HK-2 (cell line): ENCODE results near the gene DPH1.
"Not testable (repeated sequence)": the region's sequence is repeated elsewhere in the genome, so short reads cannot be mapped to it uniquely, and the experiment has no call there.

ENCODE experiments used
- DNase-seq: peaks from one replicate; pipeline ENCODE4 v3.0.0-alpha.2; 2018; ENCODE audit not compliant: unreplicated experiment

The DPH1 gene

DNA sequence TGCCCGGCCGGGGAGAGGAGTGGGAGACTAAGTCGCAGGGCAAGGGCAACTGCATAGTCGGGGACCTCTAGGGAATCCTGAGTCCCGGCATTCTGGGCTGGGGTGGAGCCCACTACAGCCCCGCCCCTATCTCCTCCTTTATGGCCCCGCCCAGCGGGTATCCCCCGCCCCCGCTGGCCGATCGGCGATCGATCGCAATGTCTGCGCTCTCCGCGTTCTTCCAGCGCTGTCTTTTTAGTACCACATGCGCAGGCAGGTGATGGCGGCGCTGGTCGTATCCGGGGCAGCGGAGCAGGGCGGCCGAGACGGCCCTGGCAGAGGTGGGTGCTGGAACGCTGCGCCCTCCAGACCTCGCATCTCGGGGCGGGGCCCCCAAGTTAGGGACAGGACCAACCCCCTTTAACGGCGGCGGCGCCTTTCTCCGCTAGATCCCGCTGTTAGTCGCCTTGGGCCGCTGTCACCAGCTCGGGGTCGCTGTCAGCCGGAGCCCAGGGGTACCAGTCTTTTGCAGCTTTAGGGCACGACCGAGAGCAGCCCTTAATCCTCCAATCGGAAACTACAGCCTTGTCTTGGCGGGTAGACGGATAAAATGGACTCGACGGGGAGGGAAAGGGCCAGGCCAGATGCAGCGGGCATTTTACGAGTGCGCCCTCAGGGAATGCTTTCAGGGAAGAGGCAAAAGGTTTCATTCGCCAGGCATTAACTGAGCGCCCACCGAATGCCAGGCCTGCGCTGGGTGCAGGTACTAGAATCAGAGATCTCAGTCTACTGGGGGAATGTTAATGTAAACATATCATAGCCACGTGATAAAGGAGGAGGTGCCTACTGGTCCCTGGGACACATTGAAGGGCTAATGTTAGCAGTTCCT, at the start of gene DPH1:
DPH1 (plus strand) TSS at position 243 of the 868 bp plus-strand sequence; CDS start at position 260, 17 bp downstream.
- peak; percentile 87 for DNase-seq

DNA sequence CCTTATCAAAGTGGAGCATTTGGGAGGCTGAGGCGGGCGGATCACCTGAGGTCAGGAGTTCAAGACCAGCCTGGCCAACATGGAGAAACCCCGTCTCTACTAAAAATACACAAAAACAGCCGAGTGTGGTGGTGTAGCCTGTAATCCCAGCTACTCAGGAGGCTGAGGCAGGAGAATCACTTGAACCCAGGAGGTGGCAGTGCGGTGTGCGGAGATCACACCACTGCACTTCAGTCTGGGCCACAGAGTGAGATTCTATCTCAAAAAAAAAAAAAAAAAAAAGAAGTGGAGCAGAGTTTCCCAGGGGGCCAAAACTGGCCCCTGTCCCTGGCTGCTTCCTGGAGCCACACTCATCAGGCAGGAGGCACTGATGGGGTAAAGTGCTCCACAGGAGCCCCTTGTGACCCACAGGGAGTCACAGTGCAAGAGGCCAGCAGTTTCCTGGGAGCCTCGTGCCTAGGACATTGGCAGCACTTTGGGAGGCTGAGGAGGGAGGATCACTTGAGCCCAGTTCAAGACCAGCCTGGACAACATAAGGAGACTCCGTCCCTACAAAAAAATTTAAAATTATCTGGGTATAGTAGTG, 49.2 kb upstream of the DPH1 start:
- no peak for DNase-seq

DNA sequence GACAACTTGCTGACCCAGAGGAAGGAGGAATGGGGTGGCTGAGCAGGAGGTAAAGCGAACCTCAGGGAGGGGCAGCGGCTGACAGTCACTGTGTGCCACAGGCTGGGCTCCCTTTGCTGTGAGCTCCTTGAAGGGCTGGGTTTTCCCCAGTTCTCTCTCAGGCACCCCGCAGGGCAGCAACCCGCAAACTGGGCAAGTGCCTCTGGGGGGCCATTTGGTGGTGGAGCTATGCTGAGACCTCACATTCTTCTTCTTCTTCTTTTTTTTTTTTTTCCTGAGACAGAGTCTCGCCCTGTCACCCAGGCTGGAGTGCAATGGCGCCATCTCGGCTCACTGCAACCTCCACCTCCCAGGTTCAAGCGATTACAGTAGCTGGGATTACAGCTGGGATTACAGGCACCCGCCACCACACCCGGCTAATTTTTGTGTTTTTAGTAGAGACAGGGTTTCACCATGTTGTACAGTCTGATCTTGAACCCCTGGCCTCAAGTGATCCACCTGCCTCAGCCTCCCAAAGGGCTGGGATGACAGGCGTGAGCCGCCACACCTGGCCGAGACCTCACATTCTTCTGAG, 47.1 kb upstream of the DPH1 start:
- DNase-seq, result not testable (repeated sequence)

DNA sequence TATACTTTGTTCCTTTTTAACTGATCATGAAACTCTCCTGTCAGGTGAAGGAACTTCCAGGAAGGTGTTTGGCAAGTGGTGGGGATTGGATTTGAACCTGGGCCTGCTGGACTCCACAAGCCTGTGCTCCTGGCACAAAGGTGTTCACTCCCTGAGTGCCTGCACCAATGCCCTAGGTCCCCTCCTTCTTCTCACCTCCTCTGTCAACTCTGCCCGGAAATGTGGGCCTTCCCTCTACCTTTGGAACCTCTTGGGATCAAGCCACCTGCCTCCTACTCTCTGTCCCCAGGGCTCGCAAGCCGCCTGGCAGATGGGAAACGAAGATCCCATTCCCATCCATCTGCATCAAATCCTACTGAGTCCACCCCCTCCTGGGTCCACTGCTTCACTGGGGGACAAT, 44.9 kb upstream of the DPH1 start:
- DNase-seq, result no peak

DNA sequence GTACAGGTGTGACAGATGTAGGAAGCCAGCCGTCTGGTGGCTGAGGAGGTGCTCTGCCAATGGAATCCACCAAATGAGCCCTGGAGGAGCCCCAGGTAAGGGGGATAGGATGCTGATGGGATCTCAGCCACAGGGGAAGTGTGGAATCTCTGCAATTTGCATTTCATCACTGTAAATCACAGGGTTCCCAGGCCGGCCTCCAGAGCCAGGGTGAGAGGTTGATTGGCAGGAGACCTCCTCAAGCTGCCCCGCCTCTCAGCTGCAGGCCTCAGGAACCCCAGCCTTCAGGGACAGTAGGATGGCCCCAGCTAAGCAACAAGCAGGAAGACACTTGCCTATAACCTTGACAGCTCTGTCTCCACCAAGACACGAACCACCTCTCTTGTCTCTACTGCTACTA, 44.3 kb upstream of the DPH1 start:
- DNase-seq, result no peak

DNA sequence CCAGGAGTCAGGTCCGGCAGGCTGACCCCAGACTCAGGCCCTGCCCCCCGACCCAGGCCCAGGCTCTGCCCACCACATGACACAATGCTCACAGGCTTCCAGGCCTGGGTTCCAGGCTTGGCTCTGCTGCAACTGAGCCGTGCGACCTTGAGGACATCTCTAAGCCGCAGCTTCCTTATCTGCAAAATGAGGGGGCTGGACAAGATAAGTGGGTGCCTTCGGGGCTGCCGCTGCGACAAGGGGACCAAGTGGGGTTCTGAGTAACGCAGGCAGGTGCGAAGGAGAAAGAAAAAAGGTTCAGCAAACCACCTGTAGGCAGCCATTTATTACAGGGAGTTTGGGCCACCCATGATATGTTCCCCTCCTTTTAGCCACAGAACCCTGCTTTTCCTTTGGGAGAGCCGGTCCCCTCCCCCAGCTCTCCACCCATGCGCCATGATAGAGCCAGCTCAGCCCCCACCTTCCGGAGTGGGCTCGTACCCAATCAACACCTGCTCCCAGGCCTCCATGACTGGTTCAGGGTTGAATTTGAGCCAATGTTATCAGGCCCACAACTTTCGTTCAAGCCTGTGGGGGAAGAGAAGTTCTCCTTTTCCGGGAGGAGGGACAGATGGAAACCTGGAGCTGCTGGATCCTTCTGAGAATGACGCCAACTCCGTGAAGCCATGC, 43.0 kb upstream of the DPH1 start:
- DNase-seq, result no peak

DNA sequence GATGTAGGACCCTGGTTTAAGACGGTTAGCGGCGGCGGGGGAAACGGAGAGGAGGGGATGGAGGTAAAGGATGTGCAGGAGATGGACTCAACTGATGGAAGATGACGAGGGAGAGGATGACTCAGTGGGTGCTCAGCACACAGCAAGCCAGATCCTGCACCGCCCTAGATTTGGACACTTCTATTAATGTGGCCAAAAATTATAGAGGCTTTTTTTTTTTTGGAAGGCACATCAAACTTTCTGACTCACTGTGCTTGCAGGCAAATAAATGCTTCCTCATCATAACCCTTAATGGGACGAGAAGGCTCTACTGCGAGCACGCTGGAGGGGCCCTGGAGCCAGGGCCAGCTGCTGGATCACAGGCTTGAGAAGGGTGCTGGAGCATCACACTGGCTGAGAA, 40.8 kb upstream of the DPH1 start:
- no peak for DNase-seq

DNA sequence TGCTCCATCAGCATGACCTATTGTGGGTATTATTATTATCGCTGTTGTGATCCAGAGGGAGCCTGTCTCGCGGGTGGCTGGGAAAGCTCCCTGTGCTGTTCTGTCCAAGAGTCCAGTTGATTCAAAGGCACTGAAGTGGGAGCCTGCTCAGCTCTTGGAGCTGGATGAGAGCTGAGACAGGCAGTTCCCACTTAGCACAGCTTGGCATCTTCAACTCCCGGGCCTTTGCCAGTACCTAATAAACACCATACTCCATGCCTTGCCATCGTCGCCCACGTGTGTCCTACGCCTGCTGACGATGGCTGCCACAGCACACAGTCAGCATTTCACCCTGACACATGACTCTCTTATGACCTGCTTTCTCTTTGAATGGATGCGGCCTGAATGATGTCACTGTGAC, 37.4 kb upstream of the DPH1 start:
- DNase-seq, result no peak

DNA sequence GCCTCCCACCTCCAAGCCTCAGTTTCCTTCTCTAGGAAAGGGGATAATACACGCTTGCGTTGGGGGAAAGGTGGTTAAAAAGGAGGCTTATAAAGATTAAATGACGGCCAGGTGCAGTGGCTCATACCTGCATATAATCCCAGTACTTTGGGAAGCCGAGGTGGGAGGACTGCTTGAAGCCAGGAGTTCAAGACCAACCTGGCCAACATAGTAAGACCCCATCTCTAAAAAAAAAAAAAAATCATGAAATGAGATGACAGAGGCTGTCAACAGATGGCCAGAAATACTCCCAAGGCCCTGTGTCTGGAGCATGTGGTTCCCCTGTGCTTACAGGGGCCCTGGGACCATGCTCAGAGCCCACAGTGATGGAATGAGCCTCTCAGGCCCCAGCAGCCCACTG, 35.2 kb upstream of the DPH1 start:
- DNase-seq, result no peak

DNA sequence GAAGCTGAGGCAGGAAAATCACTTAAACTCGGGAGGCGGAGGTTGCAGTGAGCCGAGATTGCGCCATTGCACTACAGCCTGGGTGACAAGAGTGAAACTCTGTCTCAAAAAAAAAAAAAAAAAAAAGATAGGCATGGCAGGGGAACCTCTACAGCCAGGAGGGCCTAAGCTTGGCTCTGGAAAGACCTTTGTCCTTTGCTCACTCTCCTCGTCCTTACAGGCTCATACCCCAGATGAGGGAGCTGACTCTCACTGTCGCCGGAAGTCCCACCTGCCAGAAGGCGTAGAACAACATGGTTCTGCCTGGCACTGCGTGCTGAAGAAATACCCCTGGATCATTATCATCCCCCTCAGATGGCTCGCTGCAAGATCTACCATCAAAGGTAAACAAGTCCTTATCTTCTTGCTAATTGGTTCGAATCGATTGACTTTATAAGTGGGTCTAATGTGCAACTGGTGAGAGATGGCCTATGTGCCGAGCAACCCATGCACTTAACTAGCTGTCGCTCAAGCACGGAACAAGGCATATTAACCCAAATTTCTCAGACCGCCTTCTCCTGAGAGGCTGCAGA, 34.5 kb upstream of the DPH1 start:
- DNase-seq, result no peak

DNA sequence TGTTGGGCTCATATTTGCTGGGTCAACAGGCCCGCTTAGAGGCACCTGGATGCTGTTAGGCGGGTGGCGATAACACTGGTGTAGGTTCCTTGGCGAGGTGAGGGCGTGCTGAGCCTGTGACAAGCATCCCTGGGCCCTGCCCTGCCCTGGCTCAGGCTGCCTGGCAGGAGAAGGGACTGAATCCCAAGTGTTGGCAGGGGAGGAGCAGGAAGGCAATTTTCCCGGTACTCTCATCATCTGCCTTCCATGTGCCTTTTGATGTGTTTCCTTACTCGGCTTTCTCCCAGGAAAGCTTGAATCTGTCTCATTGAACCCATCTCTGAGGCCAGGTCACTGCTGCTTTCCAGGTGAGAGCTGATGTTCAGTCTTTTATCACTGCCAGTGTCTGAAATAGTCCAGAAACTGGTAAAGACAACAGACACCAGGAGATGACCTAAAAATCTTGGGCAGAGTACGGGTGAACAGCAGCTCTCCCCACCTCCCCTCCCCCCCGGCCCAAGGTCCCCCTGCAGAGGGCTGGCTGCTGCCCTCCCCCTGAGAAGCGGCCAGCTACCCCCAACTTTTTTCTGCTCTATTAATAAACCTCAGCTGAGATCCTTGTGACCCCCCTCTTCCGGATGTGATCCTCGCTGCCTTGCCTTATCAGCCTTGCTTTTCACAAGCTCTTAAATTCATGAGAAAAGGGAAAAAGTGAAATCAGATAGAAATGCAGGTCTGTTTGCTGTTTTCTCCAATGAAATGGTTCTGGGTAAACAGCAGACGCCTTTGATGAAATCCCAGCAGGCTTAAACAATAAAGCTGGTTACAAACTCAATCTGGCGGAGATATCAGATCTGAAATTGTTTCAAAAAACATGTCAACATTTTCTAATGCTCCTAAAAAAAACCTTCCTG, 33.8 kb upstream of the DPH1 start:
- DNase-seq, result no peak

DNA sequence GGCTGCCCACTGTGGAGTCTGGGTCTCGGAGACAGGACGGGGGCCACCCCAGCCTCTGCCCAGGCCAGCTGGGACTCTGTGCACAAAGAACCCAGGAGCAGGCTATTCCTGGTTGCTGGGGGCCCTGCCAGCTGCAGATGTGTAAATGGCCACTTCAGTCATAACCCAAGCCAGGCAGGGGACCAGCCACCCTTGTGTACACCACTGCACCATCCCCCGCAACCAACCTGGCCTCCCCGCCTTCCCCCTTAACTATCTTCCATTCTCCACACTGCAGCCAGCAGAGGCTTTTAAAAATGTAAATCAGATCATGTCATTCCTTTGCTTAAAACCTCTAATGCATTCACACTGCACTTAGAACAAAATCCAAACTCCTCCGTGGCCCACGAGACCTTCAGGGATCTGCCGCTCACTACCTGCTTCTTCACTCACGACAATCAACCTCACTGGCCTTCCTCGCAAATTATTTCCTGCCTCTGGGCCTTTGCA, 33.1 kb upstream of the DPH1 start:
- DNase-seq, result no peak

DNA sequence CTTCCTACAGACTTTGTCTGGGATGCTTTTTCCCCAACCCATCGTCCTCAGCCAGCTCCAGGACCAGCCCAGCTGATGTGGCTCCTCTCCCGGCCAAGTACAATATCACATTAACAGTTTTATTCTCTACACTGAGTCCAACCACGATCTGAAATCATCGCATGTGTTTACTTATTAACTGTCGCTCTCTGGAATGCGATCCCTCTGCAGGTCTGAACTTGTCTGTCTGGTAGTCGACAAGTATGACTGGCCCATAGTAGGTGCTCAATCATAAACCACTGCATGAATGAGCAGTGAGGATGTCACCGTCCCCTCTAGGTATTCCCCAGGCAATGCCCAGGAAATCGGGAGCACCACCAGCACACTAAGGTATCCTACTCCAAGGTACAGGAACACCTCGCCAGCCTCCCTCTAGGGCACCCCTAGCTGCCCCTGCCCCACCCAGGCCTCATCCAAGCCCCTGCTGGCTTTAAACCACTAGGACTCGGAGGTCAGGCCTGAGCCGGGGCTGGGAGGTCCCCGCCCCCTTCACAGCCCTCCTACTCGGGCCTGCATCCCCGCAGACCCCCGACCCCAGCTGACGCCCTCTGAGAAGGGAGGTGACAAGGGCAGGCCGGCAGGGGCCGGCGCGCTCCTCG, 32.5 kb upstream of the DPH1 start:
- DNase-seq, result peak; percentile 40

DNA sequence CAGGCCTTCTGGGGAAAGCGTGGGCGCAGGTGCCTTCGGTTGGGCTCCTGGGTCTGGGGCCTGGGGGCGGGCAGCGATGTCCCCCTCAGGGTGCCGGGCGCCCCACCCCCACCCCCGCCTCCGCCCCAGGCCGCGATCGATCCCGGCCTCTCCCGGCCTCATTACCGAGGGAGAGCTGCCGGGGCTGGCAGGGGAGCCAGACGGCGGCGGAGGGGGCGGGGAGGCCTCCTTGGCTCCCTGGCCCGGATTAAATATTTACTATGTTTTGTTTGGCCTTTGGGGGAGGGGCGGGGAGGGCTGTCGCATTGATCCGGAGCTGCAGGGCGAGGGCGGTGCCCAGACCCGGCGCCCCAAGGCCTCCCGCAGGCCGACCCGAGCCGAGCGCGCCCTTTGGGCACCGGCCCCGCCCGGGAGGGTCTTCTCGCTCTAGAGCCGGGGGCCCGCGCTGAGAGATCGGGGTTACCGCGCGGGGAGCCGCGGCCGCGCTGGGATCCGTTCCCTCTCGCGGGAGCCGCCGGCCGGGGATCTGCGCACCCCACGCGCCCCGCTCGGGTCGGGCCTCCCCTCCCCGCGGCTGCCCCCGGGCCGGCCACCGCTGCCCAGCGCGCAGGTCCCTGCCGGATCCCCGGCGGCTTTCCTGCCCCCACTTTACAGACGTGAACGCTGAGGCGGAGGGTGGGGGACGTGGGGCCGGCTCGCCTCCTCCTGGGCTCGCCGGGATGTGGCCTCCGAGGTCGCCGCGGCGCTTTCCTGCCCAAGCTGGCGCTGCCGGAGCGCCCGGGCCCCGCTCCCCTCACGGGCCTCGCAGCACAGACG, 31.8 kb upstream of the DPH1 start:
- DNase-seq, result no peak

DNA sequence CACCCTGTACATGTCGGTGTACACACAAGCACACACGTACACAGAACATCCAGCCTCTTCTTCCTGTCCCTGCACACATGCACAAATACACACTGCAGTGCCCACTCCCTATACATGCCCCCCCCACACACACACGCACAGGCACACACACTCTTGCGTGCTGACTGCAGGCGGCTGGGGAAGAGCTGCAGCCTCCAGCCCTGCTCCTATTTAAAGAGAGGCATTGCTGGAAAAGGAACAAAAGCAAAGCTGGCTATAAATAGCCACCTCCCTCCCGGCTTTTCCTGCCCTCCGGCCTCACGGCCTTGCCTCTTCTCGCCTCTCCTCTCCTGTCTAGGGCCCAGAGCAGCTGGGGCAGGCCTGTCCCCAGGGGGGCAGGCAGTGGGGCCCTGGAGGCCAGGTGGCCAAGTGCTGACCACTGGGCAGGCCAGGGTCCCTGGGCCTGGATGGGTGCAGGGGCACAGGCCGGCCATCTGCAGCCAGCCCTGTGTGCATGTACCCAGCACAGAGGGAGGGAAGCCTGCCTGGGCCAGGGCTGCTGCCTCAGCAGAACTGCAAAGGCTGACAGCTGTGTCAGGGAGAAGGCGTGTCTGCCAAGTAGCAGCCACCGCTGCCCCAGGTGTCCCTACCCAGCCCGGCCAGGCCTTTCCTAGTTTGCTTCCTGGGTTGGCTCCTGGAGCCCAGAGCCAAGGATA, 30.2 kb upstream of the DPH1 start:
- DNase-seq, result no peak

DNA sequence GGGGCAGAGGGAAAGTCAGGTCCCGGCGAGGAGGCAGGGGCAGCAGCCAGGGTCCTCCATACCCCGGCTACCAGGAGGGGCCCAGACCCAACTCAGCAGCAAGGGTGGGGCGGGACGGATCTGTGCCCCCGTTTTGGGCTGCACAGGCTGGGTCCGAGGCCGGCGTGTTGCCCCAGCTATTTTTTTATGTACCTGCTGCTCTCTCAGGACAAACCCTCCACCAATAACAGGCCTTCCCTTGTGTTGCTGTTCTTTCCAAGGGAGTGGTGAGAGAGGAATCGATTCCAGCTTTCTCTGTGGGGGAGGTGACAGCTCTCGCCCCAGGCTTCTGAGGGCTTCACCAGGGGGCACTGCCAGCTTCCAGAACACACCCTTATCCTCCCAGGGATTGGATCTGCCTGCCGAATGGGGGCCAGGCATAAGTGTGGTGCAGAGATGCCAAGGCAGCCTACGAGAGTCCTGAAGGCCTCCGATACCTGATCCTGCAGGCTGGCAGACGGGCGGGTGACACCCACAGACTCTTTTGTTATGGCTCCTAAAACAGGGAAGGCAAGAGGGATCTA, 27.1 kb upstream of the DPH1 start:
- no peak for DNase-seq

DNA sequence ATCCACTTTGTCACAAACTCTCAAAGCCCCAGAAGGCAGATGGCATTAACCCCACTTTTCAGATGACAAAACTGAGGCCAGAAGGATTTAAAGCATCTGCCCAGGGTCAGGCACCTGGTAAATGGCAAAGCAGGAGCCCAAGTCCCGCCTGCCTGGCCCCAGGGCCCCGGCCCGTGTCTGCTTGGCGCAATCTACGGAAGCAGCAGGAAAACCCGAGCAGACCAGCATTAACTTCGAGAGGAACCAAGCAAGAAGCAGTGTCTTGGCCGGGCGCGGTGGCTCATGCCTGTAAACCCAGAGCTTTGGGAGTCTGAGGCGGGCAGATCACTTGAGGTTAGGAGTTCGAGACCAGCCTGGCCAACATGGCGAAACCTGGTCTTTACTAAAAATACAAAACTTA, 26.4 kb upstream of the DPH1 start:
- DNase-seq, result no peak

DNA sequence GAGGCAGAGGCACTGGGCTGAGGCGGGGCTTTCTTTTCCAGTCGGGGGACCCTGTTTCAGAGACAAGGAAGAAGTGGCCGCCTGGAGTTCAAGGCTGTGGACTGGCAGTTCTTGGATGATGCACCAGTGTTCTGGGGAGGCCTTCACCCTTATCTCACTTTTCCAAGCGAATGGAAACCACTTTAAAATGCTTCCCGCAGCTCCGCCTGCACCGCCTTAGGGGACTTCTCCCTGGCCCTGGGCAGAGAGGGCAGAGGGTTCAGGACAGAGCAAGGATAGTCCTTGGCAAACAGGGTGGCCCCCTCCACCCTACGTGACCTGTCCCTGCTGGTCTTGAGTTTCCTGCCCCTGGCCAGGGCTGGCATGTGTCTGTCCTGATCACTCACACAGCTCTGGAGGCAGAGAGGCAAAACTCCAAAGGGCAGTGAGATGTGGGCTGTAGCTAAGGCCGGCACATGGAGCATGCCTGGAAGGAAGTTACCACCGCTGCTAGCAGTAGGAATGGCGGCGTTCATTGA, 25.5 kb upstream of the DPH1 start:
- DNase-seq, result no peak
